Upper lobe of left lung (tissue), 4 donors: Measurements from ENCODE around the gene AP2A2.

Experiments
- EP300 ChIP-seq, 4 donors: sonication (generic); formaldehyde crosslinking; IDR thresholded peaks; one replicate each; pipeline ENCODE4 v1.5.1; 2017; ENCODE audit warnings: antibody characterized with exemption in 4 of 4, control low read depth in 2 of 4
- POLR2A ChIP-seq, 4 donors: fragments of 450-650 bp; IDR thresholded peaks; one replicate each; pipeline ENCODE4 v1.5.1; 2016 to 2017; ENCODE audit warnings: antibody characterized with exemption in 4 of 4, mild to moderate bottlenecking in 2 of 4
- POLR2AphosphoS5 ChIP-seq, 2 donors: sonication (generic); formaldehyde crosslinking; IDR thresholded peaks; one replicate each; pipeline ENCODE4 v1.5.1; 2017; ENCODE audit warnings: antibody characterized with exemption in 2 of 2
- TF ChIP-seq, protein P1 (sequence below), 6 experiments: fragments of 450-650 bp in 4 of 6; fragments of 200-600 bp in 2 of 6; sonication (generic) in 2 of 6; IDR thresholded peaks; one replicate each; pipeline ENCODE4 v1.5.1; 2016 to 2019; ENCODE audit warnings: antibody characterized with exemption in 6 of 6

DNA sequence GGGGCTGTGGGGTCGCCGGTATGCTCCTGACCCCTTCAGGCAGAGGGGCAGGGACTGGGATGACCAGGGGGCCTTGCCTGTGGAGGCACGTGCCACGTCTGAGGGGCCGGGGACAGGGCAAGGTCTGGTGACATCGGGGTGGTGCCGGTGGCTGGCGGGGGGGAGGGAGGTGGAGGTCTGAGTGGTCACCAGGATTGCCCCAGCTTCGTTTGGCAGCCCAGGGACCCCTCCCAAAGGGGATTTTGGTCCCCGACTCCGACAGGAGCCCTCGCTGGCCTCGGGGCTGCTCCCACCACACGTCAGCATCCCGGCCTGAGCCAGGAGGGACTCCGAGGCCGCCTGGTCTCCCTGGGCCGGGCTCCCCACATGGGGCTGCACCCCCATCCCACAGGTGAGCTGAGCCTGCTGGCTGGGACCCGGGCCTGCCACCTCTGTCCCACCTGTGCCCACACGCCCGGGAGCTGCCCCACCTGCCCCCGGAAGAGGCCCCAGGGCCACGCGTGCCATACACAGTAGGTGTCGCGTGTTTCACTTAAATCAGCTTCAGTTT is 111.9 kb downstream of the AP2A2 start:
- TF ChIP-seq POLR2A (IDR thresholded peaks at IDR 0.05) (no peak), EP300 (IDR thresholded peaks at IDR 0.05) (no peak), POLR2AphosphoS5 (IDR thresholded peaks at IDR 0.05) (no peak)
- TF ChIP-seq, protein P1, sequence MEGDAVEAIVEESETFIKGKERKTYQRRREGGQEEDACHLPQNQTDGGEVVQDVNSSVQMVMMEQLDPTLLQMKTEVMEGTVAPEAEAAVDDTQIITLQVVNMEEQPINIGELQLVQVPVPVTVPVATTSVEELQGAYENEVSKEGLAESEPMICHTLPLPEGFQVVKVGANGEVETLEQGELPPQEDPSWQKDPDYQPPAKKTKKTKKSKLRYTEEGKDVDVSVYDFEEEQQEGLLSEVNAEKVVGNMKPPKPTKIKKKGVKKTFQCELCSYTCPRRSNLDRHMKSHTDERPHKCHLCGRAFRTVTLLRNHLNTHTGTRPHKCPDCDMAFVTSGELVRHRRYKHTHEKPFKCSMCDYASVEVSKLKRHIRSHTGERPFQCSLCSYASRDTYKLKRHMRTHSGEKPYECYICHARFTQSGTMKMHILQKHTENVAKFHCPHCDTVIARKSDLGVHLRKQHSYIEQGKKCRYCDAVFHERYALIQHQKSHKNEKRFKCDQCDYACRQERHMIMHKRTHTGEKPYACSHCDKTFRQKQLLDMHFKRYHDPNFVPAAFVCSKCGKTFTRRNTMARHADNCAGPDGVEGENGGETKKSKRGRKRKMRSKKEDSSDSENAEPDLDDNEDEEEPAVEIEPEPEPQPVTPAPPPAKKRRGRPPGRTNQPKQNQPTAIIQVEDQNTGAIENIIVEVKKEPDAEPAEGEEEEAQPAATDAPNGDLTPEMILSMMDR (IDR thresholded peaks at IDR 0.05) = no peak
